WTC11 (cell line): ENCODE measurements around the gene CACNA2D3. TPM values are rescaled to one million over a fixed set of nuclear protein-coding genes. Genes with fewer than 3 reads are reported as not detected.

ENCODE experiments used
- ATAC-seq: fragments of 200-7000 bp; cut with Tn5 transposase; 2 replicates; pipeline ENCODE4 v1.10.0; 2021; ENCODE audit warnings: mild to moderate bottlenecking, moderate library complexity
- CTCF ChIA-PET: fragments of 300-600 bp; sonication (Branson Sonifier 250); formaldehyde crosslinking; loops from one replicate; lab custom pipeline; 2021; ENCODE audit warnings: antibody characterized with exemption; lab: Charles Lee
- POLR2A ChIA-PET: fragments of 350-600 bp; sonication (Branson Sonifier 250); formaldehyde crosslinking; loops from one replicate; lab custom pipeline; 2021; ENCODE audit warnings: antibody characterized with exemption; lab: Charles Lee
- DNase-seq: peaks from one replicate; pipeline ENCODE4 v3.0.0; 2021; ENCODE audit warnings: low spot score
- H3K27ac Mint-ChIP-seq: 2 replicates; pipeline ENCODE4 v1.8.0; 2021; ENCODE audit warnings: mixed read lengths
- H3K27me3 Mint-ChIP-seq: 2 replicates; pipeline ENCODE4 v1.8.0; 2021; ENCODE audit warnings: low read depth, mild to moderate bottlenecking, moderate library complexity, mixed read lengths
- H3K36me3 Mint-ChIP-seq: 2 replicates; pipeline ENCODE4 v1.8.0; 2021; ENCODE audit warnings: mixed read lengths
- H3K4me1 Mint-ChIP-seq: 2 replicates; pipeline ENCODE4 v1.8.0; 2022; ENCODE audit warnings: mixed read lengths
- H3K4me3 Mint-ChIP-seq: 2 replicates; pipeline ENCODE4 v1.8.0; 2021; ENCODE audit warnings: mild to moderate bottlenecking, moderate library complexity, mixed read lengths
- H3K9me3 Mint-ChIP-seq: 2 replicates; pipeline ENCODE4 v1.8.0; 2021; ENCODE audit warnings: mixed read lengths
- CREB1 ChIP-seq: sonication (generic); formaldehyde crosslinking; IDR thresholded peaks from 2 replicates; pipeline ENCODE4 v1.8.0; 2023; ENCODE audit warnings: mild to moderate bottlenecking, missing genetic modification reagents
- CREM ChIP-seq: sonication (generic); formaldehyde crosslinking; IDR thresholded peaks from 2 replicates; pipeline ENCODE4 v1.8.1; 2022; ENCODE audit warnings: mild to moderate bottlenecking, missing genetic modification reagents, moderate library complexity
- EMX1 ChIP-seq: fragments of 250-450 bp; sonication (Bioruptor Pico); IDR thresholded peaks from 2 replicates; pipeline ENCODE4 v1.8.0; 2021; ENCODE audit warnings: mild to moderate bottlenecking
- ETV6 ChIP-seq: sonication (generic); formaldehyde crosslinking; IDR thresholded peaks from 2 replicates; pipeline ENCODE4 v1.8.1; 2022; ENCODE audit warnings: mild to moderate bottlenecking, missing genetic modification reagents
- FOXP1 ChIP-seq: sonication (generic); formaldehyde crosslinking; IDR thresholded peaks from 2 replicates; pipeline ENCODE4 v1.8.0; 2022; ENCODE audit warnings: missing genetic modification reagents, mild to moderate bottlenecking, moderate library complexity, borderline replicate concordance
- HMGA2 ChIP-seq: fragments of 250-450 bp; sonication (Bioruptor Pico); IDR thresholded peaks from 2 replicates; pipeline ENCODE4 v1.4.0; 2021; ENCODE audit warnings: mild to moderate bottlenecking, moderate library complexity
- JUN ChIP-seq: sonication (generic); formaldehyde crosslinking; IDR thresholded peaks from 2 replicates; pipeline ENCODE4 v1.8.0; 2023; ENCODE audit warnings: mild to moderate bottlenecking, missing genetic modification reagents
- KAT7 ChIP-seq: sonication (generic); formaldehyde crosslinking; IDR thresholded peaks from 2 replicates; pipeline ENCODE4 v1.8.1; 2023; ENCODE audit warnings: missing genetic modification reagents, mild to moderate bottlenecking, borderline replicate concordance
- NFYB ChIP-seq: sonication (generic); formaldehyde crosslinking; conservative IDR thresholded peaks from 2 replicates; pipeline ENCODE4 v1.8.0; 2022; ENCODE audit warnings: low read depth, missing genetic modification reagents
- RELA ChIP-seq: sonication (generic); formaldehyde crosslinking; IDR thresholded peaks from 2 replicates; pipeline ENCODE4 v1.8.1; 2022; ENCODE audit warnings: missing genetic modification reagents, mild to moderate bottlenecking, borderline replicate concordance
- RORB ChIP-seq: fragments of 250-450 bp; sonication (Bioruptor Pico); IDR thresholded peaks from 2 replicates; pipeline ENCODE4 v1.9.0; 2021; ENCODE audit warnings: mild to moderate bottlenecking
- TEAD4 ChIP-seq: sonication (generic); formaldehyde crosslinking; IDR thresholded peaks from 2 replicates; pipeline ENCODE4 v1.8.0; 2022; ENCODE audit warnings: mild to moderate bottlenecking, missing genetic modification reagents
- ZNF121 ChIP-seq: sonication (generic); formaldehyde crosslinking; IDR thresholded peaks from 2 replicates; pipeline ENCODE4 v1.8.0; 2023; ENCODE audit warnings: missing genetic modification reagents
- ZNF232 ChIP-seq: sonication (generic); formaldehyde crosslinking; IDR thresholded peaks from 2 replicates; pipeline ENCODE4 v1.8.0; 2022; ENCODE audit warnings: mild to moderate bottlenecking, missing genetic modification reagents
- total RNA-seq: library from RNA; stranded (reverse); gene quantifications from 3 replicates; pipeline ENCODE4 v1.2.3, GENCODE V29; 2021
- TF ChIP-seq, protein P1 (sequence below): fragments of 250-450 bp; sonication (Bioruptor Pico); IDR thresholded peaks from 2 replicates; pipeline ENCODE4 v1.8.0; 2021; ENCODE audit warnings: mild to moderate bottlenecking
- TF ChIP-seq, protein P2 (sequence below): sonication (generic); formaldehyde crosslinking; IDR thresholded peaks from 2 replicates; pipeline ENCODE4 v1.8.0; 2022; ENCODE audit warnings: mild to moderate bottlenecking, missing genetic modification reagents
- TF ChIP-seq, protein P3 (sequence below): sonication (generic); formaldehyde crosslinking; IDR thresholded peaks from 2 replicates; pipeline ENCODE4 v1.8.0; 2023; ENCODE audit warnings: missing genetic modification reagents
- TF ChIP-seq, protein P4 (sequence below): sonication (generic); formaldehyde crosslinking; conservative IDR thresholded peaks from 2 replicates; pipeline ENCODE4 v1.8.1; 2023; ENCODE audit warnings: mild to moderate bottlenecking, low read depth, missing genetic modification reagents, moderate library complexity
- TF ChIP-seq, protein P5 (sequence below): sonication (generic); formaldehyde crosslinking; IDR thresholded peaks from 2 replicates; pipeline ENCODE4 v1.8.1; 2022; ENCODE audit warnings: mild to moderate bottlenecking, missing genetic modification reagents, moderate library complexity, borderline replicate concordance

CACNA2D3 gene
- total RNA-seq, 1 experiment from 2014 or later: 5.0 TPM

DNA sequence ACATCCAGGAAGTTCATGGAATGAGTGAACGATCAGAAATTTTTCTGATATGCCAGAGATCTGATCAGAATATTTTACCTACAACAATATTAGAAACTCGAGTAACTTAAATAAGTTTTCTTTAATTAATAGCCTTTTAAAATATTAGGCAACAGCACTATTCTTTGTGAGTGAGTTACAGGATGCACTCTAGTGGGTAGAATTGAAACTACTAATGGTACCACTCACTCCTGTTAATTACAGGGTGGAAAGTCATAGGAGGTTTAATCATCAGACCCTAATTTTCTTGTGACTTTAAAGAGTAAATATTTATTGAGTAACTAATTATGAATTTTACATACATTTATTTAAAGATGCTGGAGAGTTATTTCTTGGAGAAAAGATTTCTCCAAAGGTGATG is 217.3 kb downstream of the CACNA2D3 start (continued):
- TF ChIP-seq, protein P1, sequence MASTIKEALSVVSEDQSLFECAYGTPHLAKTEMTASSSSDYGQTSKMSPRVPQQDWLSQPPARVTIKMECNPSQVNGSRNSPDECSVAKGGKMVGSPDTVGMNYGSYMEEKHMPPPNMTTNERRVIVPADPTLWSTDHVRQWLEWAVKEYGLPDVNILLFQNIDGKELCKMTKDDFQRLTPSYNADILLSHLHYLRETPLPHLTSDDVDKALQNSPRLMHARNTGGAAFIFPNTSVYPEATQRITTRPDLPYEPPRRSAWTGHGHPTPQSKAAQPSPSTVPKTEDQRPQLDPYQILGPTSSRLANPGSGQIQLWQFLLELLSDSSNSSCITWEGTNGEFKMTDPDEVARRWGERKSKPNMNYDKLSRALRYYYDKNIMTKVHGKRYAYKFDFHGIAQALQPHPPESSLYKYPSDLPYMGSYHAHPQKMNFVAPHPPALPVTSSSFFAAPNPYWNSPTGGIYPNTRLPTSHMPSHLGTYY (CRISPR knock-in tag): no peak

DNA sequence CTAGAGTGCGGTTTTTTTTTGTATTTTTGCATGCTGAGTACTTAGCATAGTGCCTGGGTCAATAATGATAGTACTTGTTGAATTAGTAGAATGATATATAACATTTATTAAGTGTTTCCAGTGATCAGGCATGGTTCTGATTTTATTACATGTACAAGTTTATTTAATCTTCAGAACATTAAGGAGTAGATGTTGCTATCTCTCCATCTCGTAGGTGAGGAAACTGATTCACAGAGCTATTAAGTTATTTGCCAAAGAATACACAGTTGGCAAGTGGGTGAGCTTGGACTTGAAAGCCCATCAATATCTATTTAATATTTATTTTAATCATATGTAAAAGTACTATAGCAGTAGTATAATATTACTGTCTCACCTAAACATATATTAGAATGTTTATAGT is 219.5 kb downstream of the CACNA2D3 start:
- Mint-ChIP-seq H3K27me3 (no peaks in the 10 kb centered on the region), H3K36me3 (no peaks in the 10 kb centered on the region)
- POLR2A ChIA-PET: no interaction called here

DNA sequence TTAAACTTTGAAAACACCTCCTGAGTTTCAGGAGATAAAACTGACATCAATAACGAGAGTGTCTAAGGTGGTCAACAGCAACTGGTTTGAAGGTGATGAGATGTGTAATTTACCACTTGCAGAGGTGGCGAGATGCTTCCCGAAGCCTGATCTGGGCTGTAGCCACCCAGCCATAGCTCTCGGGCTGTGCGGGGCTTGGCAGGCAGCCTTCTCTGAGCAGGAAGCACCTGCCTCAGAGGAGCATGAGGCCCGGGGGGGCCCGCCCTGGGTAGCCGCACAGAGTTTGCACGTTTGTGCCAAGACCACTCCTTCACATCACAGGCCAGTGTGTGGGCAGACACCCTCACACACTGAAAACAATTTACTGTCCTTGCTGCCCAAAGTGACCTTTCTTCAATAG is 220.3 kb downstream of the CACNA2D3 start:
- Mint-ChIP-seq H3K27ac (no peak overlapping the region), H3K27me3 (no peaks in the 10 kb centered on the region), H3K4me1 (peaks cover 42% of the 10 kb centered on the region), H3K4me3 (no peak overlapping the region), H3K36me3 (no peaks in the 10 kb centered on the region), H3K9me3 (no peaks in the 10 kb centered on the region)
- DNase-seq (no peak), ATAC-seq (no peak)
- TF ChIP-seq CREM (CRISPR knock-in tag) (no peak), ETV6 (CRISPR knock-in tag) (no peak), CREB1 (no peak), RELA (CRISPR knock-in tag) (no peak), FOXP1 (CRISPR knock-in tag) (no peak)
- TF ChIP-seq, protein P2, sequence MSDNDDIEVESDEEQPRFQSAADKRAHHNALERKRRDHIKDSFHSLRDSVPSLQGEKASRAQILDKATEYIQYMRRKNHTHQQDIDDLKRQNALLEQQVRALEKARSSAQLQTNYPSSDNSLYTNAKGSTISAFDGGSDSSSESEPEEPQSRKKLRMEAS (CRISPR knock-in tag): no peak
- ChIA-PET CTCF (no interaction called here), POLR2A (no interaction called here)

More for the DNA sequence above, 219.5 kb downstream of the CACNA2D3 start:
- Mint-ChIP-seq H3K27ac (no peak overlapping the region), H3K4me3 (no peak overlapping the region), H3K9me3 (no peaks in the 10 kb centered on the region), H3K4me1 (peaks cover 36% of the 10 kb centered on the region)
- DNase-seq (no peak), ATAC-seq (no peak)
- no peak for TF ChIP-seq NFYB (CRISPR knock-in tag)
- TF ChIP-seq CREM (CRISPR knock-in tag): no peak
- no peak for TF ChIP-seq ETV6 (CRISPR knock-in tag)
- no peak for TF ChIP-seq TEAD4 (CRISPR knock-in tag)
- TF ChIP-seq, protein P3, sequence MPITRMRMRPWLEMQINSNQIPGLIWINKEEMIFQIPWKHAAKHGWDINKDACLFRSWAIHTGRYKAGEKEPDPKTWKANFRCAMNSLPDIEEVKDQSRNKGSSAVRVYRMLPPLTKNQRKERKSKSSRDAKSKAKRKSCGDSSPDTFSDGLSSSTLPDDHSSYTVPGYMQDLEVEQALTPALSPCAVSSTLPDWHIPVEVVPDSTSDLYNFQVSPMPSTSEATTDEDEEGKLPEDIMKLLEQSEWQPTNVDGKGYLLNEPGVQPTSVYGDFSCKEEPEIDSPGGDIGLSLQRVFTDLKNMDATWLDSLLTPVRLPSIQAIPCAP: no peak
- no peak for TF ChIP-seq KAT7 (CRISPR knock-in tag)
- no peak for TF ChIP-seq ZNF232 (CRISPR knock-in tag)
- TF ChIP-seq, protein P4, sequence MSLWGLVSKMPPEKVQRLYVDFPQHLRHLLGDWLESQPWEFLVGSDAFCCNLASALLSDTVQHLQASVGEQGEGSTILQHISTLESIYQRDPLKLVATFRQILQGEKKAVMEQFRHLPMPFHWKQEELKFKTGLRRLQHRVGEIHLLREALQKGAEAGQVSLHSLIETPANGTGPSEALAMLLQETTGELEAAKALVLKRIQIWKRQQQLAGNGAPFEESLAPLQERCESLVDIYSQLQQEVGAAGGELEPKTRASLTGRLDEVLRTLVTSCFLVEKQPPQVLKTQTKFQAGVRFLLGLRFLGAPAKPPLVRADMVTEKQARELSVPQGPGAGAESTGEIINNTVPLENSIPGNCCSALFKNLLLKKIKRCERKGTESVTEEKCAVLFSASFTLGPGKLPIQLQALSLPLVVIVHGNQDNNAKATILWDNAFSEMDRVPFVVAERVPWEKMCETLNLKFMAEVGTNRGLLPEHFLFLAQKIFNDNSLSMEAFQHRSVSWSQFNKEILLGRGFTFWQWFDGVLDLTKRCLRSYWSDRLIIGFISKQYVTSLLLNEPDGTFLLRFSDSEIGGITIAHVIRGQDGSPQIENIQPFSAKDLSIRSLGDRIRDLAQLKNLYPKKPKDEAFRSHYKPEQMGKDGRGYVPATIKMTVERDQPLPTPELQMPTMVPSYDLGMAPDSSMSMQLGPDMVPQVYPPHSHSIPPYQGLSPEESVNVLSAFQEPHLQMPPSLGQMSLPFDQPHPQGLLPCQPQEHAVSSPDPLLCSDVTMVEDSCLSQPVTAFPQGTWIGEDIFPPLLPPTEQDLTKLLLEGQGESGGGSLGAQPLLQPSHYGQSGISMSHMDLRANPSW: no peak
- no peak for TF ChIP-seq EMX1 (CRISPR knock-in tag)
- TF ChIP-seq, protein P5, sequence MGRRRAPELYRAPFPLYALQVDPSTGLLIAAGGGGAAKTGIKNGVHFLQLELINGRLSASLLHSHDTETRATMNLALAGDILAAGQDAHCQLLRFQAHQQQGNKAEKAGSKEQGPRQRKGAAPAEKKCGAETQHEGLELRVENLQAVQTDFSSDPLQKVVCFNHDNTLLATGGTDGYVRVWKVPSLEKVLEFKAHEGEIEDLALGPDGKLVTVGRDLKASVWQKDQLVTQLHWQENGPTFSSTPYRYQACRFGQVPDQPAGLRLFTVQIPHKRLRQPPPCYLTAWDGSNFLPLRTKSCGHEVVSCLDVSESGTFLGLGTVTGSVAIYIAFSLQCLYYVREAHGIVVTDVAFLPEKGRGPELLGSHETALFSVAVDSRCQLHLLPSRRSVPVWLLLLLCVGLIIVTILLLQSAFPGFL (CRISPR knock-in tag): no peak
- TF ChIP-seq HMGA2 (CRISPR knock-in tag): no peak
- no peak for TF ChIP-seq RORB (CRISPR knock-in tag)
- no peak for TF ChIP-seq ZNF121
- TF ChIP-seq JUN: no peak
- CTCF ChIA-PET: interaction anchor here (1.3 kb wide), 1 partner anchor 10 kb away, joined by 3 read pairs; no protein-coding TSS in a partner anchor
